ENCODE results near the gene KIF18B. TPM values are rescaled to one million over a fixed set of nuclear protein-coding genes. Genes with fewer than 3 reads are reported as not detected.

Gene KIF18B
- total and polyA plus RNA-seq, 2 of the 8 experiments (the other 6 are each of a cell fraction or from before 2014, with no cell fraction given): 39.0 to 59.4 TPM

DNA sequence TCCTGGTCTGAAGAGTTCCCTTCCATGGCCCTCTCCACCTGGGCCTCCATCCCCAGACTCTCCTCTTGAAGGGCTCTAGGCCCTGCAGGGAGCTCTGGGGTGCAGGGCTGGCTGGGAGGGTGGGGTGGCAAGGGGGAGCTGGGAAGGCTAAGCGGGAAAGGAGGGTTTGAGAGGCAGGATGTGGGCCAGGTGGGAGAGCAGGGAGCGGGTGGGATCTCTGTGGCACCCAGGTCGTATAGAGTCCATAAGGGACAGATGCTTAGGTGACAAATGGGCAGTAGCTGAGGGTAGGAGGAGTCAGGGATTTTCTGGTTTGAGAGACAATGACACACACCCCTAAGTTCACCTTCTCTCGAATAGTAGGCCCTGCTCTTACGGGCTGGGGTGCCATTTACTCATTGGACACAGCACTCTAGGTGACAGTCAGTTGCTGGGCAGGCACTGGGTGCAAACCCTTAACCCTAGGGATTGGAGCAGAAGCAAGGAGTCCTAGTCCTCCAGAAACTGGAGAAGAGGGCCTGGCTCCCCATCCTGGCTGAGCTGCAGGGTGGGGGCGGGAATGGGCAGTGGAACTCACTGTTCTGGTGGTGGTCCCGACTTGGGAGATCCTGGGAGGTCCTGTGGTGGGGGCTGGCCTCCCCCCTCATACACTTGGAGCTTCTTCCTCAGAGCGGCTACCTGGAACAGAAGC, 15.3 kb downstream of the KIF18B start:
- Histone ChIP-seq H3K27me3 (replicated peaks in 1 of 4; ENCODE audit: control insufficient read depth in 3 of 4, extremely low read depth in 1 of 4, insufficient read depth in 3 of 4, low read length in 3 of 4) (no peaks in the 10 kb centered on the region), H3K79me2 (ENCODE audit: control insufficient read depth in 1 of 2, insufficient read depth in 2 of 2, low read length in 2 of 2) (no peaks in the 10 kb centered on the region), H3K4me1 (replicated peaks in 1 of 4; ENCODE audit: control insufficient read depth in 3 of 4, insufficient read depth in 4 of 4, low read length in 3 of 4) (no peaks in the 10 kb centered on the region), H2BK20ac (ENCODE audit: low read length) (no peak overlapping the region), H3K4ac (replicated peaks; ENCODE audit: insufficient read length, low read depth, low read length) (no peak overlapping the region), H4K91ac (replicated peaks; ENCODE audit: insufficient read length, low read length) (no peak overlapping the region), H3K23me2 (ENCODE audit: low read depth, low read length) (no peaks in the 10 kb centered on the region), H3K4me2 (ENCODE audit: insufficient read depth in 1 of 2, low read depth in 2 of 2, low read length in 2 of 2) (no peak overlapping the region), H3K14ac (ENCODE audit: insufficient read length) (no peak overlapping the region), H3K18ac (ENCODE audit: extremely low read depth, low read length) (no peak overlapping the region), H3K27ac (ENCODE audit: low read depth, low read length) (no peak overlapping the region), H3K56ac (replicated peaks; ENCODE audit: insufficient read length, low read depth, low read length) (no peak overlapping the region), H3K36me3 (ENCODE audit: control insufficient read depth in 2 of 4, insufficient read depth in 4 of 4, low read length in 3 of 4) (peaks cover 34 to 71% (median 65%) of the 10 kb centered on the region in 4 experiments), H4K8ac (ENCODE audit: extremely low read depth, insufficient read depth, low read length) (peak overlapping the region; percentile 14; the same call in 1 of the 2 replicates), H3K9me3 (ENCODE audit: insufficient read depth in 2 of 2, low read depth in 1 of 2, low read length in 1 of 2) (no peaks in the 10 kb centered on the region), H3K4me3 (ENCODE audit: extremely low read depth in 1 of 4, insufficient read depth in 2 of 4, low read depth in 3 of 4, low read length in 4 of 4) (no peak overlapping the region), H2AK5ac (ENCODE audit: low read depth, low read length) (no peak overlapping the region), H3K79me1 (ENCODE audit: low read depth, low read length) (peaks cover 2% of the 10 kb centered on the region; the same call in 1 of the 2 replicates), H2BK120ac (replicated peaks; ENCODE audit: low read depth, low read length) (no peak overlapping the region), H2BK12ac (ENCODE audit: low read depth, low read length) (no peak overlapping the region), H2BK15ac (ENCODE audit: low read length) (no peak overlapping the region), H4K5ac (ENCODE audit: insufficient read length, low read depth, low read length) (no peak overlapping the region), H3K9ac (replicated peaks in 1 of 4; ENCODE audit: extremely low read depth in 1 of 4, low read depth in 3 of 4, low read length in 3 of 4) (no peak overlapping the region), H2BK5ac (ENCODE audit: low read depth, low read length) (no peak overlapping the region), H3K23ac (ENCODE audit: insufficient read length) (no peak overlapping the region), H4K20me1 (replicated peaks in 1 of 2; ENCODE audit: control insufficient read depth in 1 of 2, insufficient read depth in 2 of 2, low read length in 2 of 2) (peaks cover 0 to 13% of the 10 kb centered on the region in 2 experiments), H2AFZ (ENCODE audit: low read length) (no peak overlapping the region)
- FAIRE-seq (no peak), DNase-seq (ENCODE audit: low read depth in 1 of 2, low spot score in 2 of 2) (no peak)
- WGBS, 2 experiments (ENCODE audit: extremely low coverage in 1 of 2, insufficient coverage in 1 of 2, insufficient read length in 1 of 2, insufficient replicate concordance in 2 of 2, low coverage in 1 of 2, low lambda C conversion rate in 2 of 2, missing lambda C conversion rate in 1 of 2): 92% methylated on average over 8 of the region's 8 CpGs; no CpG with 5 or more reads in 1 of the 2 experiments
- ChIA-PET POLR2A (ENCODE audit: partially characterized antibody) (interaction anchor here (1.1 to 2.2 kb wide), 4 partner anchors 11 to 27 kb away, joined by 3 to 6 read pairs (median 4); no protein-coding TSS in a partner anchor), CTCF (ENCODE audit: partially characterized antibody) (interaction anchor here (1.1 to 3.7 kb wide), 7 partner anchors 9 to 102 kb away, joined by 3 to 19 read pairs (median 4); partner anchors contain the start of gene KIF18B)
- TF ChIP-seq EGR1 (IDR thresholded peaks at IDR 0.05; ENCODE audit: borderline replicate concordance, low read depth, low read length) (no peak), TAF1 (IDR thresholded peaks at IDR 0.05; ENCODE audit: low read depth, low read length) (no peak), HDAC2 (IDR thresholded peaks at IDR 0.05; ENCODE audit: borderline replicate concordance in 1 of 2, low read depth in 2 of 2, low read length in 2 of 2) (no peak), RBBP5 (IDR thresholded peaks at IDR 0.05; ENCODE audit: borderline replicate concordance, low read depth, low read length) (no peak), CEBPB (IDR thresholded peaks at IDR 0.05; ENCODE audit: low read depth, low read length) (no peak), SAP30 (IDR thresholded peaks at IDR 0.05; ENCODE audit: insufficient read depth, insufficient replicate concordance, low read length) (no peak), HDAC6 (IDR thresholded peaks at IDR 0.05; ENCODE audit: low read depth, low read length) (no peak), GTF2F1 (IDR thresholded peaks at IDR 0.05; ENCODE audit: borderline replicate concordance, low read depth, low read length) (no peak), KDM4A (IDR thresholded peaks at IDR 0.05; ENCODE audit: low read depth, low read length, severe bottlenecking) (no peak)
- TF ChIP-seq, protein P1, sequence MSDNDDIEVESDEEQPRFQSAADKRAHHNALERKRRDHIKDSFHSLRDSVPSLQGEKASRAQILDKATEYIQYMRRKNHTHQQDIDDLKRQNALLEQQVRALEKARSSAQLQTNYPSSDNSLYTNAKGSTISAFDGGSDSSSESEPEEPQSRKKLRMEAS (IDR thresholded peaks at IDR 0.05): no peak
